Measurements from ENCODE around the gene S1PR5. TPM values are rescaled to one million over a fixed set of nuclear protein-coding genes. Genes with fewer than 3 reads are reported as not detected.

Gene S1PR5
- total and polyA plus RNA-seq, 2 of the 8 experiments (the other 6 are each of a cell fraction or from before 2014, with no cell fraction given): 2.4 to 8.6 TPM

DNA sequence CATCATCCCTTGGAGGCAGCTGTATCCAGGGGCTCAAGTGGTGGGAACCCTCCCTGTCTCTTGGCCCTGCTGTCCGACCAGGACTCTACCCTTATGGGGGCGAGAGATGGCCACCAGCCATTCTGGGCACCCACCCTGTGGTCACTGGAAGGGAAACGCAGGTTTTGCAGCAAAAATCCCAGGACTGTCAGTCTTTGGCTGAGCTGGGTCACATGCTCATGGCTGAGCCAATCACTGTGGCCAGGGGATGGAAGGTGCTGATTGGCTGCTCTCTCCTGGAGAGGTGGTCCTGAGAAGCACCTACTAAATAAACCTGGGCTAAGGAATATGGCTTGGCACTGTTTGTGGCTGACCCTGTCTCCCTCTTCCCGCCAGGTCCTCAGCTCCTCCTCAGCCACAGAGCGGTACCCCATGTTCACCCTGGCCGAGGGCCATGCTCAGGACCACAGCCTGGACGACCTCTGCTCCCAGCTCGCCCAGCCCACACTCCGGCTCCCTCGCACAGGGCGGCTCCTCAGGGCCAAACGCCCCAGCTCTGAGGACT, 35.3 kb upstream of the S1PR5 start:
- Histone ChIP-seq H2AFZ (ENCODE audit: low read length) (no peak overlapping the region), H2BK5ac (ENCODE audit: low read depth, low read length) (no peak overlapping the region), H2BK120ac (replicated peaks; ENCODE audit: low read depth, low read length) (no peak overlapping the region), H4K8ac (ENCODE audit: extremely low read depth, insufficient read depth, low read length) (no peak overlapping the region), H4K20me1 (replicated peaks in 1 of 2; ENCODE audit: control insufficient read depth in 1 of 2, insufficient read depth in 2 of 2, low read length in 2 of 2) (peaks cover 6 to 20% of the 10 kb centered on the region in 2 experiments), H3K18ac (ENCODE audit: extremely low read depth, low read length) (no peak overlapping the region), H3K23ac (ENCODE audit: insufficient read length) (no peak overlapping the region), H2BK20ac (ENCODE audit: low read length) (no peak overlapping the region), H3K27me3 (replicated peaks in 1 of 4; ENCODE audit: control insufficient read depth in 3 of 4, extremely low read depth in 1 of 4, insufficient read depth in 3 of 4, low read length in 3 of 4) (no peaks in the 10 kb centered on the region), H2BK15ac (ENCODE audit: low read length) (no peak overlapping the region), H3K4me3 (ENCODE audit: extremely low read depth in 1 of 4, insufficient read depth in 2 of 4, low read depth in 3 of 4, low read length in 4 of 4) (no peak overlapping the region), H3K27ac (ENCODE audit: low read depth, low read length) (no peak overlapping the region), H3K9ac (replicated peaks in 1 of 4; ENCODE audit: extremely low read depth in 1 of 4, low read depth in 3 of 4, low read length in 3 of 4) (no peak overlapping the region), H3K4me1 (replicated peaks in 1 of 4; ENCODE audit: control insufficient read depth in 3 of 4, insufficient read depth in 4 of 4, low read length in 3 of 4) (no peaks in the 10 kb centered on the region), H3K56ac (replicated peaks; ENCODE audit: insufficient read length, low read depth, low read length) (no peak overlapping the region), H4K5ac (ENCODE audit: insufficient read length, low read depth, low read length) (no peak overlapping the region), H3K9me3 (ENCODE audit: insufficient read depth in 2 of 2, low read depth in 1 of 2, low read length in 1 of 2) (no peaks in the 10 kb centered on the region), H3K79me1 (ENCODE audit: low read depth, low read length) (0 out of 2 replicates have a peak, but pooled peaks cover 3% of the 10 kb centered on the region), H3K4me2 (ENCODE audit: insufficient read depth in 1 of 2, low read depth in 2 of 2, low read length in 2 of 2) (no peak overlapping the region), H2AK5ac (ENCODE audit: low read depth, low read length) (no peak overlapping the region), H3K23me2 (ENCODE audit: low read depth, low read length) (no peaks in the 10 kb centered on the region), H3K14ac (ENCODE audit: insufficient read length) (no peak overlapping the region), H3K36me3 (ENCODE audit: control insufficient read depth in 2 of 4, insufficient read depth in 4 of 4, low read length in 3 of 4) (peaks cover 12 to 62% (median 43%) of the 10 kb centered on the region in 4 experiments; a peak in 7 of 8 replicates), H3K4ac (replicated peaks; ENCODE audit: insufficient read length, low read depth, low read length) (no peak overlapping the region), H3K79me2 (ENCODE audit: control insufficient read depth in 1 of 2, insufficient read depth in 2 of 2, low read length in 2 of 2) (no peaks in the 10 kb centered on the region), H4K91ac (replicated peaks; ENCODE audit: insufficient read length, low read length) (no peak overlapping the region), H2BK12ac (ENCODE audit: low read depth, low read length) (no peak overlapping the region)
- FAIRE-seq: peak; percentile 95
- ChIA-PET POLR2A (ENCODE audit: partially characterized antibody) (interaction anchor here (0.7 to 5.0 kb wide), 20 partner anchors 9 to 149 kb away, joined by 3 to 41 read pairs (median 4); partner anchors contain the start of genes QTRT1, S1PR5 and SLC44A2), CTCF (ENCODE audit: partially characterized antibody) (interaction anchor here (0.8 to 4.5 kb wide), 17 partner anchors 9 to 412 kb away, joined by 3 to 25 read pairs (median 4); partner anchors contain the start of gene ATG4D)
- WGBS, 2 experiments (ENCODE audit: extremely low coverage in 1 of 2, insufficient coverage in 1 of 2, insufficient read length in 1 of 2, insufficient replicate concordance in 2 of 2, low coverage in 1 of 2, low lambda C conversion rate in 2 of 2, missing lambda C conversion rate in 1 of 2): 87% methylated on average over 12 of the region's 12 CpGs; no CpG with 5 or more reads in 1 of the 2 experiments
- TF ChIP-seq CHD2 (IDR thresholded peaks at IDR 0.05; ENCODE audit: low read length) (peak; percentile 63), CBX8 (IDR thresholded peaks at IDR 0.05; ENCODE audit: borderline replicate concordance, low read depth, low read length) (no peak), RFX5 (IDR thresholded peaks at IDR 0.05; ENCODE audit: borderline replicate concordance, low read depth, low read length) (no peak), ATF3 (IDR thresholded peaks at IDR 0.05; ENCODE audit: insufficient read depth, low read depth, low read length) (peak; percentile 48; the same call in 1 of the 2 replicates), SP1 (IDR thresholded peaks at IDR 0.05; ENCODE audit: low read depth, low read length) (peak; percentile 54; the same call in 1 of the 2 replicates), POLR2A (IDR thresholded peaks at IDR 0.05; ENCODE audit: control extremely low read depth in 1 of 2, low read depth in 2 of 2, low read length in 2 of 2) (peak; percentile 16 to 46; a peak in 1 of 3 replicates), HDAC6 (IDR thresholded peaks at IDR 0.05; ENCODE audit: low read depth, low read length) (no peak), POLR2AphosphoS5 (IDR thresholded peaks at IDR 0.05; ENCODE audit: low read depth, low read length) (peak; percentile 82)
- TF ChIP-seq, protein P1, sequence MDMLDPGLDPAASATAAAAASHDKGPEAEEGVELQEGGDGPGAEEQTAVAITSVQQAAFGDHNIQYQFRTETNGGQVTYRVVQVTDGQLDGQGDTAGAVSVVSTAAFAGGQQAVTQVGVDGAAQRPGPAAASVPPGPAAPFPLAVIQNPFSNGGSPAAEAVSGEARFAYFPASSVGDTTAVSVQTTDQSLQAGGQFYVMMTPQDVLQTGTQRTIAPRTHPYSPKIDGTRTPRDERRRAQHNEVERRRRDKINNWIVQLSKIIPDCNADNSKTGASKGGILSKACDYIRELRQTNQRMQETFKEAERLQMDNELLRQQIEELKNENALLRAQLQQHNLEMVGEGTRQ (IDR thresholded peaks at IDR 0.05; ENCODE audit: low read length): peak; percentile 88
- DNase-seq (ENCODE audit: low read depth in 1 of 2, low spot score in 2 of 2): peak; percentile 44 to 85

Measured in H1 (cell line).